Measurements from ENCODE around the gene VWA3B. TPM values are rescaled to one million over a fixed set of nuclear protein-coding genes. Genes with fewer than 3 reads are reported as not detected.
A peak's percentile ranks its signal among the peaks of the same experiment; 100 is the strongest.

The VWA3B gene
- total RNA-seq, 4 donors from 2014 or later = 0.27 TPM; not detected in 3

- Histone ChIP-seq H3K9me3 (no peaks in the 10 kb centered on the region), H3K36me3 (no peaks in the 10 kb centered on the region), H3K27ac (no peak overlapping the region), H3K4me1 (no peaks in the 10 kb centered on the region), H3K4me3 (no peak overlapping the region), H3K27me3 (no peaks in the 10 kb centered on the region)
- no peak for TF ChIP-seq POLR2A (IDR thresholded peaks at IDR 0.05)
- DNase-seq = no peak
Observed at GRCh38 chr2:98153481-98153880, 66.5 kb downstream of the VWA3B start.

GRCh38 chr2:98155291-98155690 lies 68.3 kb downstream of the VWA3B start:
- no peak for DNase-seq
- H3K27me3 ChIP-seq = no peaks in the 10 kb centered on the region
- H3K4me1 ChIP-seq = no peaks in the 10 kb centered on the region
- no peak overlapping the region for H3K4me3 ChIP-seq
- TF ChIP-seq POLR2A (IDR thresholded peaks at IDR 0.05) = no peak
- TF ChIP-seq, protein P1, sequence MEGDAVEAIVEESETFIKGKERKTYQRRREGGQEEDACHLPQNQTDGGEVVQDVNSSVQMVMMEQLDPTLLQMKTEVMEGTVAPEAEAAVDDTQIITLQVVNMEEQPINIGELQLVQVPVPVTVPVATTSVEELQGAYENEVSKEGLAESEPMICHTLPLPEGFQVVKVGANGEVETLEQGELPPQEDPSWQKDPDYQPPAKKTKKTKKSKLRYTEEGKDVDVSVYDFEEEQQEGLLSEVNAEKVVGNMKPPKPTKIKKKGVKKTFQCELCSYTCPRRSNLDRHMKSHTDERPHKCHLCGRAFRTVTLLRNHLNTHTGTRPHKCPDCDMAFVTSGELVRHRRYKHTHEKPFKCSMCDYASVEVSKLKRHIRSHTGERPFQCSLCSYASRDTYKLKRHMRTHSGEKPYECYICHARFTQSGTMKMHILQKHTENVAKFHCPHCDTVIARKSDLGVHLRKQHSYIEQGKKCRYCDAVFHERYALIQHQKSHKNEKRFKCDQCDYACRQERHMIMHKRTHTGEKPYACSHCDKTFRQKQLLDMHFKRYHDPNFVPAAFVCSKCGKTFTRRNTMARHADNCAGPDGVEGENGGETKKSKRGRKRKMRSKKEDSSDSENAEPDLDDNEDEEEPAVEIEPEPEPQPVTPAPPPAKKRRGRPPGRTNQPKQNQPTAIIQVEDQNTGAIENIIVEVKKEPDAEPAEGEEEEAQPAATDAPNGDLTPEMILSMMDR (IDR thresholded peaks at IDR 0.05) = no peak
- H3K9me3 ChIP-seq = no peaks in the 10 kb centered on the region
- no peaks in the 10 kb centered on the region for H3K36me3 ChIP-seq
- no peak overlapping the region for H3K27ac ChIP-seq

DNA sequence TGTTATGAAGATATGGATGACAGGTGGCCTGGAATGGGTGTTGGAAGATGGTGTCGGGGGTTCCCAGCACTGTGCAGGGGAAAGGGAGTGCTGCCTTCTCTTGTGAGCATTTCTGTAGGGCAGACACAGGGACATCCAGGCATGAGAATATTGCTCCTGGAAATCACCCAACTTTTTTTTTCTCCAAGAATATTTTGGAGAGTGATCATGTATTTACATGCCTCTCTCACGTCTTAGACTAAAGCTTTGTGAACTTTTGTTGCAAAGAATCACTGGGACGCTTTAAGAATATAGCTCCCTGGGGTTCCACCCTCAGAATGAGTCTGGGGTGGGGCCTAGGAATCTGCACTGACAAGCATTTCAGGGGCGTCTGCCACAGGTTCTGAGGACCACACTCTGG lies 68.7 kb downstream of the VWA3B start:
- Histone ChIP-seq H3K27me3 (no peaks in the 10 kb centered on the region), H3K4me3 (no peak overlapping the region), H3K36me3 (no peaks in the 10 kb centered on the region), H3K9me3 (no peaks in the 10 kb centered on the region), H3K27ac (no peak overlapping the region), H3K4me1 (no peaks in the 10 kb centered on the region)
- no peak for DNase-seq
- TF ChIP-seq POLR2A (IDR thresholded peaks at IDR 0.05) = no peak
- TF ChIP-seq, protein P1 (IDR thresholded peaks at IDR 0.05) = no peak

DNA sequence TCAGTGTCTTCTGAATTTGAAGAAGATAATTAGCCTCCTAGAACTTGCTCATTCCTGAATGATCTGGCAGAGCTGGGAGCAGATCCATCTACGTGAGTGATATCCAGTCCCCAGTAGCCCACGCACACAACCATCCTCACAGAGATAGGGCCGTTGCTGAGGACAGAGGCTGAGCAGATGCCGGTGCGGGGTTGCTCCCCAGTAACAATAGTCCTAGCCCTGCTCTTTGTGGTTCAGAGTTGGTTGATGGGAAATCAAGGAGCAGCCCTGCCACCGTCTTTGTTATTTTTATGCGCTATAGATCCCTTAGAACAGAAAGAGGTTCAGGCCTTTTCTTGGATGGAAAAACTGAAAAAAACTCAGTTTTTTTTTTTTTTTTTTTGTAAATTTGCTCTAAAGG lies 69.3 kb downstream of the VWA3B start:
- TF ChIP-seq, protein P1 (IDR thresholded peaks at IDR 0.05) = no peak
- no peak for TF ChIP-seq POLR2A (IDR thresholded peaks at IDR 0.05)
- H3K27ac ChIP-seq = no peak overlapping the region
- no peaks in the 10 kb centered on the region for H3K27me3 ChIP-seq
- no peak for DNase-seq
- no peaks in the 10 kb centered on the region for H3K36me3 ChIP-seq
- H3K4me1 ChIP-seq = no peaks in the 10 kb centered on the region
- no peaks in the 10 kb centered on the region for H3K9me3 ChIP-seq
- H3K4me3 ChIP-seq = no peak overlapping the region

DNA sequence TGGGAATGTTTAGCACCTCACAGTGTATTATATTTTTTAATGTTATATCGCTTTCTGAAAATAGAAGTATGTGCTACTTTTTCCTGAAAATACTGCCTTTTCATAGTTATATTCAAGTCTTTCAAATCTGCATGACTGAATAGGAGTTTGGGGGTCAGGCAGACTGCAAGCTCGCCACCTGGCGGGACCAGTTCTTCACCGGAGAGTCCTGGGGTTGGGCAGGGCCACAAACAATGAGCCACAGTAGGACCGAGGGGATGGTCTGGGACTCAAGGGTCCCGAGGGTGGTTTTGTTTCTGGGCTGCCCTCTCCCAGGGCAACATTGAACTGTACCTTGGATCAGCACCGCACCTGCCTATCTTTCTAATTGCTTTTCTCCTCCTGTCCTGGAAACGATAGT lies 70.6 kb downstream of the VWA3B start:
- no peak overlapping the region for H3K4me3 ChIP-seq
- no peaks in the 10 kb centered on the region for H3K4me1 ChIP-seq
- H3K9me3 ChIP-seq = no peaks in the 10 kb centered on the region
- no peaks in the 10 kb centered on the region for H3K36me3 ChIP-seq
- TF ChIP-seq, protein P1 (IDR thresholded peaks at IDR 0.05) = peak in 1 of 6 experiments; percentile 31
- no peak for TF ChIP-seq POLR2A (IDR thresholded peaks at IDR 0.05)
- no peaks in the 10 kb centered on the region for H3K27me3 ChIP-seq
- H3K27ac ChIP-seq = no peak overlapping the region
- peak in 1 of 3 donors; percentile 50 for DNase-seq

- no peak for TF ChIP-seq POLR2A (IDR thresholded peaks at IDR 0.05)
- TF ChIP-seq, protein P1 (IDR thresholded peaks at IDR 0.05) = no peak
- DNase-seq = no peak
Observed at GRCh38 chr2:98158305-98158704, 71.3 kb downstream of the VWA3B start.

More at GRCh38 chr2:98158305-98158704, 71.3 kb downstream of the VWA3B start:
- no peak overlapping the region for H3K27ac ChIP-seq
- no peaks in the 10 kb centered on the region for H3K27me3 ChIP-seq
- H3K4me3 ChIP-seq = no peak overlapping the region
- no peaks in the 10 kb centered on the region for H3K9me3 ChIP-seq
- no peaks in the 10 kb centered on the region for H3K36me3 ChIP-seq
- no peaks in the 10 kb centered on the region for H3K4me1 ChIP-seq
